HepG2 (cell line): ENCODE results near the gene CCM2L.

Source experiments
- CHD2 ChIP-seq: IDR thresholded peaks from 2 replicates; pipeline ENCODE4 v1.6.1; 2011; ENCODE audit warnings: low read depth, low read length, improper control_type of control experiment
- KLF16 ChIP-seq, 2 experiments: sonication (generic) in 1 of 2; formaldehyde crosslinking in 1 of 2; IDR thresholded peaks; 2 replicates each; pipeline versions ENCODE4 v1.6.1 to v1.8.0; 2016 to 2023; ENCODE audit warnings: missing genetic modification reagents in 2 of 2, missing compliant biosample characterization in 1 of 2
- MLLT10 ChIP-seq: sonication (generic); formaldehyde crosslinking; IDR thresholded peaks from 2 replicates; pipeline ENCODE4 v1.4.0; 2020; ENCODE audit warnings: missing genetic modification reagents
- RARG ChIP-seq: sonication (generic); formaldehyde crosslinking; IDR thresholded peaks from 2 replicates; pipeline ENCODE4 v1.4.0; 2020; ENCODE audit warnings: low read depth, mild to moderate bottlenecking, missing genetic modification reagents
- RFX5 ChIP-seq: IDR thresholded peaks from 2 replicates; pipeline ENCODE4 v1.6.1; 2011; ENCODE audit warnings: low read depth, low read length, improper control_type of control experiment
- RXRA ChIP-seq: sonication (generic); formaldehyde crosslinking; IDR thresholded peaks from 2 replicates; pipeline ENCODE4 v1.5.1; 2020; ENCODE audit warnings: missing genetic modification reagents
- SOX6 ChIP-seq, 2 experiments: fragments of 450-650 bp in 1 of 2; sonication (generic) in 1 of 2; formaldehyde crosslinking in 1 of 2; IDR thresholded peaks; 2 replicates each; pipeline versions ENCODE4 v1.4.0 to v1.6.1; 2017 to 2020; ENCODE audit warnings: antibody characterized with exemption in 1 of 2, mild to moderate bottlenecking in 1 of 2, missing genetic modification reagents in 1 of 2
- ZC3H4 ChIP-seq: sonication (generic); formaldehyde crosslinking; IDR thresholded peaks from 2 replicates; pipeline ENCODE4 v1.4.0; 2020; ENCODE audit warnings: missing genetic modification reagents, borderline replicate concordance
- ZNF207 ChIP-seq: fragments of 450-650 bp; IDR thresholded peaks from 2 replicates; pipeline ENCODE4 v1.6.1; 2016; ENCODE audit warnings: antibody characterized with exemption, borderline replicate concordance
- ZNF431 ChIP-seq: sonication (generic); formaldehyde crosslinking; IDR thresholded peaks from 2 replicates; pipeline ENCODE4 v1.9.0; 2022; ENCODE audit warnings: missing genetic modification reagents, low read depth, mild to moderate bottlenecking, borderline replicate concordance
- ZNF574 ChIP-seq: sonication (generic); formaldehyde crosslinking; IDR thresholded peaks from 2 replicates; pipeline ENCODE4 v1.4.0; 2020; ENCODE audit warnings: missing genetic modification reagents

- TF ChIP-seq ZNF431 (CRISPR knock-in tag) (no peak), MLLT10 (CRISPR knock-in tag) (no peak), RXRA (CRISPR knock-in tag) (no peak), RARG (CRISPR knock-in tag) (no peak), RFX5 (no peak), KLF16 (CRISPR knock-in tag; IDR thresholded peaks at IDR 0.05) (no peak), ZNF207 (no peak), ZNF574 (no peak), ZC3H4 (no peak), CHD2 (no peak), SOX6 (IDR thresholded peaks at IDR 0.05) (no peak), SOX6 (CRISPR knock-in tag; IDR thresholded peaks at IDR 0.05) (no peak)
Measured at GRCh38 chr20:31967830-31968249, 42.4 kb upstream of the CCM2L start, which contains the start of gene XKR7.
